Stimulated activated naive CD4-positive, alpha-beta T cell treated with Interleukin-2 at 50 U/mL for 16 hours (primary cell): ENCODE measurements around the gene TNS1.

Source experiments
- DNase-seq: peaks from one replicate; lab custom pipeline; 2025; lab: John Stamatoyannopoulos, UW

Gene TNS1

GRCh38 chr2:217774232-217774631 is 228.6 kb downstream of the TNS1 start:
- no peak for DNase-seq

- no peak for DNase-seq
Measured at GRCh38 chr2:217773539-217773938, 229.3 kb downstream of the TNS1 start.

GRCh38 chr2:217766356-217766755 is 236.4 kb downstream of the TNS1 start:
- DNase-seq, result no peak

- no peak for DNase-seq
Measured at GRCh38 chr2:217761645-217762277, 241.0 kb downstream of the TNS1 start.

GRCh38 chr2:217759991-217760390 is 242.8 kb downstream of the TNS1 start:
- DNase-seq, result no peak

- DNase-seq, result no peak
Measured at GRCh38 chr2:217757108-217757463, 245.7 kb downstream of the TNS1 start.

- peak; percentile 52 for DNase-seq
Measured at GRCh38 chr2:217756375-217757107, 246.3 kb downstream of the TNS1 start.

- no peak for DNase-seq
Measured at GRCh38 chr2:217755027-217755745, 247.6 kb downstream of the TNS1 start.

GRCh38 chr2:217753460-217754200 is 249.2 kb downstream of the TNS1 start:
- no peak for DNase-seq

- DNase-seq, result no peak
Measured at GRCh38 chr2:217752714-217753459, 249.9 kb downstream of the TNS1 start.

GRCh38 chr2:217751952-217752351 is 250.8 kb downstream of the TNS1 start:
- DNase-seq, result no peak

GRCh38 chr2:217751192-217751591 is 251.6 kb downstream of the TNS1 start:
- no peak for DNase-seq
